ENCODE measurements around the gene PET100. TPM values are rescaled to one million over a fixed set of nuclear protein-coding genes. Genes with fewer than 3 reads are reported as not detected.

PET100 gene
- total RNA-seq, 1 donor from 2014 or later = not detected

- TF ChIP-seq CTCF (IDR thresholded peaks at IDR 0.05) = no peak
- Histone ChIP-seq H3K4me1 (no peaks in the 10 kb centered on the region), H3K36me3 (no peaks in the 10 kb centered on the region), H3K27me3 (no peaks in the 10 kb centered on the region), H3K9me3 (no peaks in the 10 kb centered on the region), H3K4me3 (peak overlapping the region; percentile 51 to 61), H3K27ac (peak overlapping the region in 1 of 2 donors; percentile 55)
- intact Hi-C loops (cut with DNase I) = no loop called here
- DNase-seq (ENCODE audit: low spot score in 2 of 2) = no peak
Observed at GRCh38 chr19:7637374-7638256, 8.0 kb downstream of the PET100 start.

GRCh38 chr19:7638802-7639465, 9.3 kb downstream of the PET100 start:
- no peak for DNase-seq (ENCODE audit: low spot score in 2 of 2)
- no peak for TF ChIP-seq CTCF (IDR thresholded peaks at IDR 0.05)
- Histone ChIP-seq H3K27ac (no peak overlapping the region), H3K4me1 (no peaks in the 10 kb centered on the region), H3K4me3 (no peak overlapping the region), H3K27me3 (no peaks in the 10 kb centered on the region), H3K36me3 (no peaks in the 10 kb centered on the region), H3K9me3 (no peaks in the 10 kb centered on the region)
- intact Hi-C loops (cut with DNase I) = no loop called here

GRCh38 chr19:7639863-7640348, 10.3 kb downstream of the PET100 start:
- H3K36me3 ChIP-seq = no peaks in the 10 kb centered on the region
- H3K27me3 ChIP-seq = no peaks in the 10 kb centered on the region
- no peak overlapping the region for H3K4me3 ChIP-seq
- H3K9me3 ChIP-seq = no peaks in the 10 kb centered on the region
- intact Hi-C loops (cut with DNase I) = no loop called here
- H3K27ac ChIP-seq = no peak overlapping the region
- no peak for DNase-seq (ENCODE audit: low spot score in 2 of 2)
- no peak for TF ChIP-seq CTCF (IDR thresholded peaks at IDR 0.05)
- H3K4me1 ChIP-seq = no peaks in the 10 kb centered on the region

DNA sequence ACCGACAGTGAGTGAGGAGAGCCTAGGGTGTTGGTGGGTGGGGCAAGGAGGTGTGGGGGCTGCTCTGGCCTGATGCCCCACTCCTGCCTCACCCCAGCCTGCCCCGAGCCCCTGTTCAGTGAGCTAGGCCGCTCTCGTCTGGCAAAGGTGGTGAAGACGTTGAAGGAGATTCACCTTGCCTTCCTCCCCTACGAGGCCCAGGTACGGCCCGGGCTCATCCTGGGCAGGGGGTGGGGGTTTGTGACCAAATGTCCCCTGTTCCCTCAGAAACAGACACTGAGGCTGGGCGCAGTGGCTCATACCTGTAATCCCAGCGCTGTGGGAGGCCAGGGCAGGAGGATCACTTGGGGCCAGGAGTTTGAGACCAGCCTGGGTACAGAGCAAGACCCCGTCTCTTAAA, 11.2 kb downstream of the PET100 start:
- H3K4me1 ChIP-seq = no peaks in the 10 kb centered on the region
- intact Hi-C loops (cut with DNase I) = no loop called here
- H3K27me3 ChIP-seq = no peaks in the 10 kb centered on the region
- no peaks in the 10 kb centered on the region for H3K9me3 ChIP-seq
- no peak overlapping the region for H3K4me3 ChIP-seq
- no peaks in the 10 kb centered on the region for H3K36me3 ChIP-seq
- no peak for TF ChIP-seq CTCF (IDR thresholded peaks at IDR 0.05)
- H3K27ac ChIP-seq = no peak overlapping the region
- no peak for DNase-seq (ENCODE audit: low spot score in 2 of 2)

DNA sequence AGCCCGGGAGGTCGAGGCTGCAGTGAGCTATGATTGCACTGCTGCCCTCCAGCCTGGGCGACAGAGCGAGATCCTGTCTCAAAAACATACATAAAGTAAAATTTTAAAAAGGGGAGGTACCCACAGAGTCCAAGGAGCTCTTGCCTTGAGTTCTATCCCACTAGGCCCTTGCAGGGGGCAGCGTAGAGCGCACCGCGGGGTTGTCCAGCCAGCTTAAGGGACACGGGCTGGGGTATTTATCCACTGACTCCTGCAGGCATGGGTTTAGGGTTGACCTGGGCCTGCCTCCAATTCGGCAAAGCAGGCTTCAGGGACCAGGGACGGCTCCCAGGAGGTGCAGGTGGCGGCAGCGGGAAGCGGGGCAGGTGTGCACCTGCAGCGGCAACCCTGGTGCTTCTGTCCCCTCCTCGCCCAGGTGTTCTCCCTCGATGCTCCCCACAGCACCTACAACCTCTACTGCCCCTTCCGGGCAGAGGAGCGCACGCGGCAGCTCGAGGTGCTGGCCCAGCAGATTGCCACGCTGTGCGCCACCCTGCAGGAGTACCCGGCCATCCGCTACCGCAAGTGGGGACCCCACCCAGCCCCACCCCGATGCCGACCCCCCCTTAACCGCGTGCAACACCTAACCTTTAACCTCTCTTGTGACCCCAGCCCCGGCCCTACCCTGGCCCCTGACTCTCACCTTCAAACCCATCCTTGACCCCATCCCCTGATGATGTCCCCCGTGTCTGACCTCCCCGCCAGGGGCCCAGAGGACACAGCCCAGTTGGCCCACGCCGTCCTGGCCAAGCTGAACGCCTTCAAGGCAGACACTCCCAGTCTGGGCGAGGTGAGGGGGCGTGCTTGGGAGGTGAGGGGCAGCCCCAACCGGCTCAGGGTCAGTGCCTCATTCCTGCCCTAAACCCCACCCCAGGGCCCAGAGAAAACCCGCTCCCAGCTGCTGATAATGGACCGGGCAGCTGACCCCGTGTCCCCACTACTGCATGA, 12.0 kb downstream of the PET100 start:
- H3K9me3 ChIP-seq = no peaks in the 10 kb centered on the region
- H3K36me3 ChIP-seq = no peaks in the 10 kb centered on the region
- no peak overlapping the region for H3K4me3 ChIP-seq
- TF ChIP-seq CTCF (IDR thresholded peaks at IDR 0.05) = no peak
- intact Hi-C loops (cut with DNase I) = no loop called here
- DNase-seq (ENCODE audit: low spot score in 2 of 2) = no peak
- H3K27me3 ChIP-seq = no peaks in the 10 kb centered on the region
- H3K4me1 ChIP-seq = no peaks in the 10 kb centered on the region
- H3K27ac ChIP-seq = no peak overlapping the region
